NOMO-1 treated with dmso at 0.1 percent for 144 hours (cell line): ENCODE data around the gene YRDC.

Experiments
- DNase-seq: peaks from one replicate; lab custom pipeline; 2025; ENCODE audit not compliant: unreplicated experiment; lab: John Stamatoyannopoulos, UW

YRDC gene, protein sequence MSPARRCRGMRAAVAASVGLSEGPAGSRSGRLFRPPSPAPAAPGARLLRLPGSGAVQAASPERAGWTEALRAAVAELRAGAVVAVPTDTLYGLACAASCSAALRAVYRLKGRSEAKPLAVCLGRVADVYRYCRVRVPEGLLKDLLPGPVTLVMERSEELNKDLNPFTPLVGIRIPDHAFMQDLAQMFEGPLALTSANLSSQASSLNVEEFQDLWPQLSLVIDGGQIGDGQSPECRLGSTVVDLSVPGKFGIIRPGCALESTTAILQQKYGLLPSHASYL

DNA sequence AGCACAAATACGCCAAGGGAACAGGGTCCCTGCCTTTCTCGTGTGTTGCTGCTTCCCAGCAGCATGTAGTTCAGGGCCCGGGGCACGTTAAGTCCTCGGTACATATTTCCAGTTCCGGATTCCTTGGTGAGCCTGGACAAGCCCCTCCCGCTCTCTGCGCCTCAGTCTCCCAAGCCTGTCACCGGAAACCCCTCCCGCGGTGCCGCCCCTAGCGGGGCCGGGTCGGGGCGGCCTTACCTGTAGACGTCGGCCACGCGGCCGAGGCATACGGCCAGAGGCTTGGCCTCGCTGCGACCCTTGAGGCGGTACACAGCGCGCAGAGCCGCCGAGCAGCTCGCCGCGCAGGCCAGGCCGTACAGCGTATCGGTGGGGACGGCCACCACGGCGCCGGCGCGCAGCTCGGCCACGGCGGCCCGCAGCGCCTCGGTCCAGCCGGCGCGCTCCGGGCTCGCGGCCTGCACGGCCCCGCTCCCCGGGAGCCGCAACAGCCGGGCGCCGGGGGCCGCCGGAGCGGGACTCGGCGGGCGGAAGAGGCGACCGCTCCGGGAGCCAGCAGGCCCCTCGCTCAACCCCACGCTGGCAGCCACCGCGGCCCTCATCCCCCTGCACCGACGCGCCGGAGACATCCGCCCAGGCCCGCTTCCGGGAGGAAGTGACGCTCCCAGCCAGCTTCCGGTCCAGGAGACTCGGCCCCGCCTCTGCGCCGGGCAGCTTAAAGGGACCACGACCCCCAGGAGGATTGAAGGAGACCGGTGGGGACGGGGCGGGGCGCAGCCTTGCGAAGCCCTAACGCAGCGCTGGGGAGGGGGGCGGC is at the start of gene YRDC, which contains the start of gene C1orf122:
Gene YRDC, minus strand, starts transcription at position 654 of the 814 bp plus-strand sequence. Its CDS starts 28 bp downstream, at position 626.
Gene C1orf122, plus strand, starts transcription at position 236 of the 814 bp plus-strand sequence. CDS start 615 bp downstream, outside the sequence.
- DNase-seq, result peak; percentile 81

DNA sequence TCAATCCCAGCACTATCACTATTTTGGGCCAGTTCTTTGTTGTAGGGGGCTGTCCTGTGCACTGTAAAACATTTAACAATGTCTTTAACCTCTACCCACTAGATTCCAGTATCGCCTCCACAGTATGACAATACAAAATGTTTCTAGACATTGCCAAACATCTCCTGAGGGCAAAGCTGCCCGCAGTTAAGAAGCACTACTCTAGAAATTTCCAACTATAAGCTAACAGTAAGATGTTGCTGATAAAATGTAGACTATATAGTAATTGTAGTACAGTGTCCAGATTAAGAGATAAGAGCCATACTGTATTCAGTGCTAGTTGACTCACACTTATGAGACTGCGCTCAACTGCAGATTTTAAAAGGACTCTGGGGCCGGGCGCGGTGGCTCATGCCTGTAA is 46.4 kb upstream of the YRDC start:
- DNase-seq, result no peak

DNA sequence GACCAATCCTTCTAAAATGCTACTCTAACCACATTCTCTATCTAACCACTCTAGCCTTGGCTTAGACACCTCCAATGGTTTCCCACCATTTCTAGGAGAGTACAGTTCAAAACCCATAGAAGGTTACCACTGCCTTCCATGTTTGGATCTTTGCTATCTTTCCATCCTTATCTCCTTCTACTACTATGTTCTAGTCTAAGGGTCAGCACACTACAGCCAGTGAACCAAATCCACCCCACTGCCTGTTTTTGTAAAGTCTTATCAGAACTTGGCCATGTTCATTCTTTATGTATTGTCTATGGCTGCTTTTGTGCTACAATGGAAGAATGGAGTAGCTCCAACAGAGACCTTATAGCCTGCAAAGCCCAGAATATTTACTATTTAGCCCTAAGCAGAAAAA is 45.1 kb upstream of the YRDC start:
- DNase-seq, result no peak

DNA sequence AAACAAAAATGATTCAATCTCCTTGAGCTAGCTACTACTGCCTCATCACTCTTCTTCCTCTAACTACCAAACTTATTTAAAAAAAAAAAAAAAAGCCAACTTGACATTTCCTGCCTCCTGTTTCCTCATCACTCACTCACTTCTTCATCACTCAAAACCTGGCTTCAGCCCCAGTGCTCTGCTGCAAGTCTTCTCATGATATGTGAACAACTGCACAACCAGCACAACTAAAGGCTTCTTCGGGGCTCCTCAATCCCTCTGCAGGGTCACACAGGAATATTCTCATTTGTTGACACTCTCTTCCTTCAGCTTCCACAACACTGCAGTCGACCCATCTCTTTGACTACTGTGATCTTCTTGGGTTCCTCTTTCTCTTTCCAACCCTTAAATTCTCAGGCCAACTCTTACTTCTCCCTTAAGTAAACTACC is 43.8 kb upstream of the YRDC start:
- DNase-seq, result peak; percentile 66

DNA sequence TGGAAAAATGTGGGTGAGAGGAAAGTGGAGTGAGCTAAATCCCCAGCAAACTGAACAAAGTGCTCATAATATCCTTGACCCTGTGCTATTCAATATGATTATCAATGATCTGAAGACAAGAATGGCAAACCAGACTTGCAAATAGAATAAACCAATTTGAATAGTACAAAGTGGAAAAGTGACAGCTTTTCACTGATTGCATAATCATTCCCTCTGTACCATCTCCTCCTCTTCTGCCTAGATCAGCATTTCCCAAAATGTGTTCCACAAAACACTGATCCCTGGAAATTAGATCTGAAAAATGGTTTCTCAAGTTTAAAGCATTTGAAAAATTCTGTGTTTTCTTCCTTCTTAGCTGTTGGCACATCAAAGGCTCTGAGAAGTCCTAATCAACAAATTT is 43.3 kb upstream of the YRDC start:
- DNase-seq, result no peak

DNA sequence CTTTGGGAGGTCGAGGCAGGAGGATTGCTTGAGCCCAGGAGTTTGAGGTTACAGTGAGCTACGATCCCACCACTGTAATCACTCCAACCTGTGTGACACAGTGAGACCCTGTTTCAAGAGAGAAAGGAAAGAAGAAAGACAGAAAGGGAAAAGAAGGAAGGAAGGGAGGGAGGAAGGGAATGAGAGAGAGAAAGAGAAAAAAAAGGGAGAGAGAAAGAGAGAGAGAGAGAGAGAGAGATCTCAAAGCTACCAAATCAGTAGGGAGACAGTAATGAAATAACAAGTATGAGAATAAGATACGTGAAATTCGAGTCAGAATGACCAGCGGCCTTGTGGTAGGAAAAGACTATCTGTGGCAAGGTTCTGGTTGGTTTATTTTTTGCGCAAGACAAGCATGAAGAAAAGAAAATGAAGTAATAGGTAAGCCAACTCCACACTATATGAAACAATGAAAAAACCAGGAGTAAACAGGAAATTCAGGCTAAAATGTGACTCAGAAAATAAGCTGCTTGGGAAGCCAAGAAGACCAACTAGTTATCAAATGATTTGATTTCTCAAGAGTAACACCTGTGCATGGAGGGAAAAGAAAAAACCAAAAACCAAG is 42.4 kb upstream of the YRDC start:
- no peak for DNase-seq

DNA sequence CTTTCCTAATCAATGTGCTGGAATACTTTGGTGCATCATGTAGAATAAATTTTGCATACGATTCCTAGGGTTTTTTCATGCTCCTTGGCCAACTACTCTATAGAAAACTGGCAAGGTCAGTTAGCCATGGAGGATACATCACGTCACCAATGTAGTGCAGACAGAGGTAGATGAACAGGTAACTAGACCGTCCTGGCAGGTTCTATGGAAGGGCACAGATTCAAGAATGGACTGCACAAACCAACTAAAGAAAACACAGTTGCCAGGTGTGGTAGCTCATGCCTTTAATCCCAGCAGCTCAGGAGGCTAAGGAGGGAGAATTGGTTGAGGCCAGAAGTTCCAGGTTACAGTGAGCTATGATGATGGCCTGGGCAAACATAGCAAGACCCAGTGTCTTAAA is 41.5 kb upstream of the YRDC start:
- no peak for DNase-seq

DNA sequence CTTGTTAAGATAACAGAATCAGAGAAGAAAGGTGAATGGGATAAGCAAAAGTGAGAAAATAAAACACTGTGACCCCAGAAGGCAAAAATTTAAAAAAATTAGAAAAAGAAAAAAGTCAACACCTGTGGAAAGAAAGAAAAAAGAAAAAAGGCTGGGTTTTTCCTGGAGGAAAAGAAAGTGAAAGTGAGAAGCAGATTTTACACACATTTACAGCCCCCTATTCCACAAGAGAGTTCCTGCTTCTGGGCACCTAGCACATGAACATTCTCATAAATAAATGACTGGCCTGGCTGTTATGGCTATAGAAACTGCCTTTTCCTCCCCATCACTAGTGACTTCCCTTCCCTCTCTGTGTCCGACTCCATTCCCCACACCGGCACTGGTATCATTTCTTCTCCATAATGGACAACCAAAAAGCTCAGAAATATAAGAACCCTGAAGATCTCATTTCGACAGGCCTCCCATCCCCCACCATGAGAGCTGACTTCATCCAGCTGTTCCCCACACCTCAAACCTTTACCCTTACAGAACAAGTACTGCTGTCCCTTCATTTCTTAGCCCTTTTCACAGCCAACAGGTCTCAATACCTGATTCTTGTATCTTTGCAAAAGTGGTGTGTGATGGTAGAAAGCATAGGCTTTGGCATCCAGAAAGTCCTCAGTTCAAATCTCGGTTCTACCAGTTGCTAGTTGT is 38.8 kb upstream of the YRDC start:
- DNase-seq, result peak; percentile 15

DNA sequence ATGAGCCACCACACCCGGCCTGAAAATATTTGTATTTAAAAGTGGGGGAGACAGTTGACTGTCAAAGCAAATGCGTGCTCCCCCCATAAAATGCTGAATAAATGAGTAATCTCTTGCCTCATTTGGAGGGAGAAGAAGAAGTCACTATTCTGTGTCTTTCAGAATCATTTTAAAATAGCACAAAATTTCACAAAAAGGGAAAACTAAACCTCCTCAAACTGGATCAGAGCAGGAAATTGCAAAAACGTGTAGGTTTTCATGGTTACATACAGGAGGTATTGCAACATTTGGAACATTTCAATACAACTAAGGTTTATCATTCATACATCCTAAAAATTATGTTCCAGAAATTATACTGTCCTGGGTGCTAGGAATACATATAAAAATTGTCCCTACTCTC is 37.8 kb upstream of the YRDC start:
- DNase-seq, result peak; percentile 52

DNA sequence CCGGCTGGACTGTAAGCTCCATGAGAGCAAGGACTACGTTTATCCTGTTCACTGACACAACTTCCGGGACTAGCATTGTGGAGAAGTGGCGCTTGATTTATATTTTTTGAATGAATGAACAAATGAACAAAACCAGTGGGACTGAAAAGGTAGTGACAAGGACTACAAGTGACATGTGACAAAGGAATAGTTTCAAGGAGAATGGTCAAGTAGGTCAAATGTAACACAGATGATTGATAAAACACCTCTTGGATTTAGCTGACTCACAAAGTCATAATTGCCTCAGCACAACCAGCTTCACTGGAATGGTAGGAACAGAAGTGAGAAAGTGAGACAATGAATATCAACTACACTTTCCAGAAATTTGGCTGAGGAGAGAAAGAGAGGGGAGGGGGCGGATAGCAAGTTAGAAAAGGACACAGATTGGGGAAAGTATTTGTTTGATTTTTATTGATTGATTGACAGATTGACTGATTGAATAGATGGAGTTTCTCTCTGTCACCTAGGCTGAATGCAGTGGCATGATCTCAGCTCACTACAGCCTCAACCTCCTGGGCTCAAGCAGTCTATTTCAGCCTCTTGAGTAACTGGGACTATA is 37.1 kb upstream of the YRDC start:
- DNase-seq, result no peak

DNA sequence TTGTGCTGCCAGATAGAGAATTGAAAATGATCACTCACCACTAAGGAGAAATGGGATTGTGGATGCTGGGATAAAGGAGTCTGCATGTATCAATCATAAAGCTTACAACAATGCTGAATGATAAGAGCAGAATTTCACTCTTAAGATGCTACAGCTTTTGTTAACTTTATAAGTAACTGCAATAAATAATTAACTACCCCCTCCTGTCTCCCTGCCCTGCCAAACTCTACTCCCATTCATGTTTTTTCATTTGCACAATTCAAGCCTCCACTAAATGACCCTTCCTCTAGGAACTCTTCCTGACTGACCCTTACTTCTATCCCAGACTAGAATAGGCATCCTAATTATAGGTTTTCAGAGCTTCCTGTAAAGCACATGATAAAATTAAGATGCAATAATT is 36.5 kb upstream of the YRDC start:
- no peak for DNase-seq

DNA sequence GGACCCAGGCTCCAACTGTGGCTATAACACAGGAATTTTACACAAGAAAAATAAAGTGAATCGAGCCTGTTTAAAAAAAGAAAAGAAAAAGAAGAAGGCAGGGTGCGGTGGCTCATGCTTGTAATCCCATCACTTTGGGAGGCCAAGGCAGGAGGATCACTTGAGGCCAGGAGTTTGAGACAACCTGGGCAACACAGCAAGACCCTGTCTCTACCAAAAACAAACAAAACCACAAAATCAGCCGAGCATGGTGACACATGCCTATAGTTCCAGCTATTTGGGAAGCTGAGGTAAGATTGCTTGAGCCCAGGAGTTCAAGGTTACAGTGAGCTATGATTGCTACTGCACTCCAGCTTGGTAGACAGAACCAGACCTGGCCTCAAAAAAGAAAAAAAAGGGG is 33.6 kb upstream of the YRDC start:
- no peak for DNase-seq

DNA sequence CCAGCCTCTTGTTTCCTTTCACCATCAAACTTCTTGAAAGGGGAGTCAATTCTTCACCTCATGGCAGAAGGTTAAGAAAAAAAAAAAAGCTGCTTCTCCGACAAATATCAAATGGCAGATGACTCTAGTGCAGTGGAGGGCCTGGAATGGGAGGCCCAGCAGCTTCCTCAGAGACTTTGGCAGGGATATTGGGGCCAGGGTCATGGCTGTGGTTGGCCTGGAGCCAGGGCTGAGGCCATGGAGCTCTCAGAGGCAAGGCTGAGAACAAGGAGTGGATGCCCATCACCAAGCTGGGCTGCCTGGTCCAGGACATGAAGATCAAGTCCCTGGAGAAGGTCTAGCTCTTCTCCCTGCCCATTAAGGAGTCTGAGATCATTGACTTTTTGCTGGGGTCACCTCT is 32.7 kb upstream of the YRDC start:
- DNase-seq, result no peak

DNA sequence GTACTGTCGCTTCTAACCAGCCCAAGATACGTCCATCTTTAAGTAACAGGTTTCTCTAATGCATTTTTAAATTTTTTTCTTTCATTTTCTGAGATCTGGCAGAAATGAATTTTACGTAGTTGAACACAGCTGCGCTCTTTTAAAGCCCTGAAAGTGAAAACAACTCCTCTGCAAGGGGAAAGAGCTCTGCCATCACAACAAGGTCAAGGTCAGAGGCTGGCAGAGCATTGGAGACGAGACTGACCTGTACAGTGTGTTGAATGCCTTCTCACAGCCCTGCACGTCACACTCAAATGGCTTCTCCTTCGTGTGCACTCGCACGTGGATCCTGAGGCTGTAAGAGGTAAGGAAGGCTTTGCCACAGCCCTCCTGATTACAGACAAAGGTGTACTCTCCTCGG is 31.7 kb upstream of the YRDC start:
- DNase-seq, result no peak

DNA sequence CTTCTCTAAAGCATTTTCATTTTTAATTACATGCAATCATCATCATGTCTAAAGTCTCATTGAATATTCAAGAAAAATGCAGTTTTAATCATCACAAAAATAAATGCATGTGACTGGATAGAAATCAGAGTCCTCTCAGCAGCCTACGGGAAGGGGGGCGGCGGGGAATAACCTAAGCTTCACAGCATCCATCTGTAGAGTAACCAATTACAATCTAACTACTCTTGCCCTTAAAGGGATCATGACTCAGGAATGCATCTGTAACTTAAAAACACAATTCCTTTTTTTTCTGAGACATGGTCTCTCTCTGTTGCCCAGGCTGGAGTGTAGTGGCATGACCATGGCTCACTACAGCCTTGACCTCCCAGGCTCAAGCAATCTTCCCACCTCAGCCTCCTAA is 28.8 kb upstream of the YRDC start:
- DNase-seq, result no peak

DNA sequence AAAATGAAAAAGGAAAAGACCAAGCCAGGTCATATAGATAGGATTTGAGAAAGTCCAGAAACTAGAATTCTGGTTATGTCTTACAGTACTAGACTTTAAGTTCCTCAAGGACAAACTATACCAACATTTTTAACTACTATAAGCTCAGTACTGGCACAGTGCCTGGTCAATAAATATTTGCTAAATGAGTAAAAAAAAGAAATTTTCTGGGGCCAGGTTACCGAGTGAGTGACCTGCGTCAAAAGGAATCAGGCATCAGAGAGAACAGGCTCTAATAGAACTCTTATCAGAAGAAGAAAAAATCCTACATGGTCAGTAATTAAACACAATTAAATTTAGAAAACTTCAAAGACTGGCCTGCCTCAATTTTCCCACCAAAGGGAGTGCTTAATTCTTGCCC is 23.8 kb upstream of the YRDC start:
- no peak for DNase-seq

DNA sequence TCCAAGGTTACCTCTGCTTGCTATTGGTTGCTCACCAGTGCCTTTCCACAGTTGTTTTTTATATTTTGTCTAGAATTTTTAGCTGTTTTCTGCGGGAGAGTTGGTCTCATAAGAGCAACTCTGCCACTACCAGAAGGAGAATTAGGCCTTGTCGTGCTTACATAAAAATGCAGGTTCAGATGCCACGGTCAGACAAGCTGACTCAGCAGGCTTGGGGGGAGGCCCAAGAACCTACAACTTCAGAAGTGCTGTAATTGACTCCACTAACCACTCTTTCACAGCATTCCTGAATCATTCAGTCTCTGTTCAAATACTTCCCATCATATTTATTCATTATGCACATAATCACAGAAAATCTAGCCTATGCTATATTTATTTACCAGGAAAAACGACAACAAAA is 23.1 kb upstream of the YRDC start:
- no peak for DNase-seq

DNA sequence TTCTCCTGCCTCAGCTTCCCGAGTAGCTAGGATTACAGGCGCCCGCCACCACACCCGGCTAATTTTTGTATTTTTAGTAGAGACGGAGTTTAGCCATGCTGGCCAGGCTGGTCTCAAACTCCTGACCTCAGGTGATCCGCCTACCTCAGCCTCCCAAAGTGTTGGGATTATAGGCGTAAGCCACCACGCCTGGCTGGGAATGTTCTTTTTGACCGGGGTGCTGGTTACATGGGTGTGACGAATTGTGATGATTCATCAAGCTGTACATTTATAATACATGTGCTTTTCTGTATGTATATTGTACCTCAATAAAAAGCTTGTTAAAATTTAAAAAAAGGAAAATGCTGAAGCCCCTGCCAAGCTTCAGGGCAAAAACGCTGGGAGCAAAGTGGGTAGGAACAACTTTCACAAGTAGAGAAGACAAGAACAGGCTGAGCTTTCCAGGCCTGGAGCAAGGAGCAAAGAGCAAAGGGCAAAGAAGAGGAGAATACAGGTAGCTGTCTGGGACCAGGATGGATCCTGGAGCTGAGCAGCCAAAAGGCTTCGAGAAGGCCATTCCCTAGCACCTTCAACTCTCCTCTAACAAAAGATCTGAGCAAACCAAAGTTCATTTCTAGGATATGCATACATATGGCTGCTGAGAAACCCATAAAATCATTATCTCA is 20.5 kb upstream of the YRDC start:
- DNase-seq, result no peak

DNA sequence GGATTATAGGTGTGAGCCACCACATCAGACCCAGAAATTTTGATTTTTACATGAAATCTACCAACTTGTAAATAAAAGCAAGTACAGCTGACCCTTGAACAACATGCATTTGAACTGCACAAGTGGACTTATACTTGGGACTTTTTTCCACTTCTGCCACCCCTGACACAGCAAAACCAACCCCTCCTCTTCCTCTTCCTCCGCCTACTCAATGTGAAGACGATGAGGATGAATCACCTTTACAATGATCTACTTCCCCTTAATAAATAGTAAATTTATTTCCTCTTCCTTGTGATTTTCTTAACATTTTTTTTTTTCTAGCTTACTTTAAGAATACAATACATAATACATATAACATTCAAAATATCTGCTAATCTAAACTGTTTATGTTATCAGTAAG is 17.5 kb upstream of the YRDC start:
- peak; percentile 5 for DNase-seq

DNA sequence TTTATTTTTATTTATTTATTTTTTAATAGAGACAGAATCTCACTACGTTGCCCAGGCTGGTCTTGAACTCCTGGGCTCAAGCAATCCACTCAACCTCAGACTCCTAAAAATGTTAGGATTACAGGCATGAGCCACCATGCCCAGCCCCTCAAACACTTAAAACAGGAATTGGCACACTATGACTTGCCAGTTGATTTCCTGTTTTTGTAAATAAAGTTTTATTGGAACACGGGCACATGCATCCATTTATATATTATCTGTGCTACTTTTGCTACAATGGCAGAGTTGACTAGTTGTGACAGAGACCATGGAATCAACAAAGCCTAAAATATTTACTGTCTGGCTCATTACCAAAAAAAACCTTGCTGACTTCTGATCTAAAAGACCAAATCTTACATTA is 16.0 kb upstream of the YRDC start:
- DNase-seq, result no peak
